NCI-H1105 (cell line): ENCODE measurements around the gene B3GNT3.

Source experiments
- DNase-seq: peaks from one replicate; lab custom pipeline; 2025; lab: John Stamatoyannopoulos, UW

The B3GNT3 gene, protein sequence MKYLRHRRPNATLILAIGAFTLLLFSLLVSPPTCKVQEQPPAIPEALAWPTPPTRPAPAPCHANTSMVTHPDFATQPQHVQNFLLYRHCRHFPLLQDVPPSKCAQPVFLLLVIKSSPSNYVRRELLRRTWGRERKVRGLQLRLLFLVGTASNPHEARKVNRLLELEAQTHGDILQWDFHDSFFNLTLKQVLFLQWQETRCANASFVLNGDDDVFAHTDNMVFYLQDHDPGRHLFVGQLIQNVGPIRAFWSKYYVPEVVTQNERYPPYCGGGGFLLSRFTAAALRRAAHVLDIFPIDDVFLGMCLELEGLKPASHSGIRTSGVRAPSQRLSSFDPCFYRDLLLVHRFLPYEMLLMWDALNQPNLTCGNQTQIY

DNA sequence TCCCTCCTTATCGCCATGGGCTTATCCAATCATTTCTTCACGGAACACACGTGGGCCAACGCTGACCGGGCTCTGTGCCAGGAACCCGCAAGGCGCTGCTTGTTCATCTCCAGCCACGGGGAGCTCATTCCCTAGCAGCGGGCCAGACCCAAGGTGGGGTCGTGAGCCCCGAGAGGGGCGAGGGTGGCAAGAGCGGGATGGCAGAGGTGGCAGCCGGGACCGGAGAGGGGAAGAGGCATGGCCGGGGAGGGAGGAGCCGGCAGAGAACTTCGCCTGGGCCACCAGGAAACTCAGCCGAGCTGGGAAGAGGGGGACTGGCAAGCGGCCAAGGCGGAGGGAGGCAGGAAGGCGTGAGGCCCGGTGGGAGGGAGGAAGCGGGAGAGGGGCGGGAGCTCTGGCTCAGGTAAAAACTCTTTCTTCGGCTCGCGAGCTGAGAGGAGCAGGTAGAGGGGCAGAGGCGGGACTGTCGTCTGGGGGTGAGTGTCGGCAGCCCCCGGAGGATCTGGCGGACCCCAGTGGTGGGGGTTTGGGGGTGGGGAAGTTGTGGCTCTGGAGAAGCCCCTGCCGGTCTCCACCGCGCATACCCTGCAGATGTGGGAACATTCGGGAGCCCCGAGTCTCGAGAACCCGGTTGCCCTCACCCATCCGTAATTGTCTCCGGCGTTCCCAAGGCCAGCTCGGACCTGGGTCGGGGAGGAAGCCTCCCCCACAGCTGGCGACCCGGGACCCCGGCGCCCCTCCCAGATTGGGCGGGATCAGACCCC lies at the start of gene B3GNT3:
Gene B3GNT3, plus strand, starts transcription at position 408 of the 764 bp plus-strand sequence. CDS start 12,670 bp downstream, outside the sequence.
- peak; percentile 59 for DNase-seq

GRCh38 chr19:17747205-17748098 lies 47.5 kb upstream of the B3GNT3 start:
- DNase-seq: peak; percentile 92

DNA sequence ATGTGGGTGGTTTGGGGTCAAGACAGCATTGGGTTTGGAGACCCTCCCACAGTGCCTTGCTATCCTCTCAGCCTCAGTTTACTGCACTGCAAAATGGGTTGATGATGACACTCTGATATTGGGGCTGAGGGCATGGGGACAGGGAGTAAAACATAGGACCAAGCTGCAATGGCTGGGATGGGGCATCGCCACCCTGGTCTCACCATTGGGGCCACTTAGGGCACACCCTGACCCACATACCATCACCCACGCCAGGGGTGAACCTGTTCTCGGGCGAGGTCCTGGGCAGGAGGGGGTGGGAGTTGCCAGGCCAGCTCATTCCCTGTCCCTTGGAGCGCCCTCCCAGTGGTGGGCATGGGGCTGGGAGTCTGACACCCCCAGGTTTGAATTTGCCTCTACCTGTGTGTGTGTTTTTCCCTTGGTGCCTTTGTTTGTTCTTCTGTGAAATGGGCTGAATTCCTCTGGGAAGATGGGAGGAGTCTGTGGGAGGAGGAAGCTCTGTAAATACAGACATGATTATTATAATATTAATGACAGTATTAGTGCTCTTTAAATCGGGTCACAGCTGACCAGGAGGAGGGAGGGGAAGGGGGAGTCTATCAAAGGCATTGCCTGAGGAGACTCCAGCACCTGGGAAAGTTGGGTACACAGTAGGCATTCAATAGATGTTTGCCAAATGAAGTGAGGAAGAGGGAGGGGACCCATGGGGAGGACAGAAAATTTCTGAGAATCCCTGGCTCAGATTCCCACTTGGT lies 45.9 kb upstream of the B3GNT3 start:
- no peak for DNase-seq

GRCh38 chr19:17749912-17750317 lies 45.0 kb upstream of the B3GNT3 start:
- DNase-seq: no peak

- no peak for DNase-seq
Observed at GRCh38 chr19:17751103-17751911, 43.6 kb upstream of the B3GNT3 start, which contains the start of gene FCHO1. FCHO1 (plus strand) TSS chr19:17751477; CDS start chr19:17755165, 3,688 bp downstream.

DNA sequence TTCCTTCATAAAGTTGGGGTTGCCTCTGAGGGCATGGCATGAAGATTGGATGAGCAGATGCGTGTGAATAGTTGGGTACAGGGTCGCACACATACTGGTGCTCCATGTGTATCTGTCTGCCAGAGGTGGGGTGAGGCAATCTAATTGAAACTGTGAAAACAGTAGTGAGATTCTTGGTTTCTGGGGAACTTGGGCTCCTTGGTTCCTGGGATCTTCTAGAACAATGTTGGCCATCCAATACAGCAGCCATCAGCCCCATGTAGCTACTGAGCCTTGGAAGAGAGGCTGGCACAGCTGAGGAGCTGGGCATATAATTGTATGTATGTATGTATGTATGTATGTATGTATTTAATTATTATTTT lies 43.0 kb upstream of the B3GNT3 start:
- DNase-seq: no peak

- DNase-seq: no peak
Observed at GRCh38 chr19:17752865-17753639, 41.9 kb upstream of the B3GNT3 start.

- DNase-seq: no peak
Observed at GRCh38 chr19:17753976-17754375, 41.0 kb upstream of the B3GNT3 start.

- no peak for DNase-seq
Observed at GRCh38 chr19:17754634-17755442, 40.1 kb upstream of the B3GNT3 start.

DNA sequence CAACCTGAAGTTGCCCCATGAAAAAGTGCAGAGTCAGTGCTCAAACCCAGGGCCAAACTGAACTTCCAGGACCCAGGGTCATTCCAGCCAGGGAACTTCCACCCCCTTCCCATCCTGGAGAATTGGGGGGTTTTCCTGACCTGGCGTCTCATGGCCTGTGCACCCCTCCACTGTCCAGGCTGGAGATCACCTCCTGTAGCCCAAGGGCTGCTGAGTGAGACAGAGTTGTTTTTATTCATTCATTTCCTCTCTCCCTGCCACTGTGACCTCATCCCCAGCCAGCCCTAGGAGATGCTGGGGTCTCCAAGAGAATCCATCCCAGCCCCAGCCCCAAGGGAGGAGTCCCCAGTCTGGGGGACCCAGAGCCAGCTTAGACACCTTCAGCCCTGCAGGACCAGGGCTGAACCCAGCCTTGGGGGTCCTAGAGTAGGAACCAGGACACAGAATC lies 39.5 kb upstream of the B3GNT3 start:
- no peak for DNase-seq

DNA sequence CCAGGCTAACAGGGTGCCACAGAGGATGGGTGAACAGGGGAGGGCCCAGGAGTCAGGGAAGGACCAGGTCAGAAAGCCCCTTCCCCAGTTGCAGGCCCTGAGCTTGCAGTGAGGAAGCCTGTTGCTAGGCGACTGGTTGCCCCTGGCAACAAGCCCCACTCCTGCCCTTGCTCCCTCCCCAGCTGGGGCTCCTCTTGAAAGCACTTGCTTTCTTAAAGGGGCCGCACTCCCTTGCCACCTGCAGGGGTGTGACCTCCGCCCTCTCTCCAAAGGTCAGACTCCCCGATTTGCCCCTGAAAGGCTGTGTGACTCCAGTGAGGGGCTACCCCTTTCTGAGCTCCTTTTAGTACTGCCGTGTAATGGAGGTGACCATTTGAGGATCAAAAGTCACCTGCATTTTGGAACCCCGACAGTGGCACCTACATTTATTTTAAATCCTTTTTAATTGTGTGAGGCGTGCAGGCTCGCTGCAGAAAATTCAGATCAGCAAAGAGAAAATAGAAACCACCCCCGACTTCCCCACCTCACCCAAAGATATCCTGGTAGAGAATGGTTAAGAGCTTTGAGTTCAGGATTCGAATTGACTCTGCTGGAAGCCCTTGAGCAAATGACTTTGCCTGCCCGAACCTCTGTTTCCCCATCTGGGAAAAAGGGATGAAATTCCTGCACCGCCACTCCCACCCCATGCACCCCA lies 38.8 kb upstream of the B3GNT3 start:
- DNase-seq: peak; percentile 87

GRCh38 chr19:17757125-17757524 lies 37.8 kb upstream of the B3GNT3 start:
- DNase-seq: peak; percentile 79

DNA sequence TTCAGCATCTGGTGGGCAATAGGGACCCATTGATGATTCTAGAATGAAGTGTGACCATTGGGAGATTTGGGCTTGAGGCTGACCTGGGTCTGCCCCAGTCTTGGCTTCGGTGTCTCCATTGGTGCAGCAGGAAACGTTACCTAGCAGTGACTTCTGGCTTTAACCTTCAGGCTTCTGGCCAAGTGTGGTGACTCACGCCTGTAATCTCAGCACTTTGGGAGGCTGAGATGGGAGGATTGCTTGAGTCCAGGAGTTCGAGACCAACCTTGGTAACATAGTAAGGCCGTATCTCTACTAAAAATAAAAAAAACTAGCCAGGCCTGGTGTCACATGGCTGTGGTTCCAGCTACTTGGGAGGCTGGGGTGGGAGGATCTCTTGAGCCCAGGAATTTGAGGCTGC lies 36.4 kb upstream of the B3GNT3 start:
- DNase-seq: no peak

DNA sequence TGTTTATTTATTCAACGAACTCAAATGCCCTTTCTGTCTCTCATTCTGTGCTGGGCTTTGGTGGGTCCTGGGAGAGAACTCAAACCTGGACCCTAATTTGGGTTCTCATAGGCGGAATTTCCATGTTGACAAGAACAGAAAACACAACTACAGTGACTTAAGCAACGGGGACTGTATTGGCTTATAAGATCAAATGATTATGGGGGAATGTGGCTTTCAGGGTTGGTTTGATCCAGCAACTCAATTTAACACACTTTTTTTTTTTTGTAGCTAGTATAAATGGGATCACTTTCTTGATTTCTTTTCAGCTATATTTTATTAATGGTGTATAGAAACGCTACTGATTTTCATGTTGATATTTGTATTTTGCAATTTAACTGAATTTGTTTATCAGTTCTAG lies 33.8 kb upstream of the B3GNT3 start:
- no peak for DNase-seq

GRCh38 chr19:17762505-17763229 lies 32.3 kb upstream of the B3GNT3 start:
- no peak for DNase-seq

DNA sequence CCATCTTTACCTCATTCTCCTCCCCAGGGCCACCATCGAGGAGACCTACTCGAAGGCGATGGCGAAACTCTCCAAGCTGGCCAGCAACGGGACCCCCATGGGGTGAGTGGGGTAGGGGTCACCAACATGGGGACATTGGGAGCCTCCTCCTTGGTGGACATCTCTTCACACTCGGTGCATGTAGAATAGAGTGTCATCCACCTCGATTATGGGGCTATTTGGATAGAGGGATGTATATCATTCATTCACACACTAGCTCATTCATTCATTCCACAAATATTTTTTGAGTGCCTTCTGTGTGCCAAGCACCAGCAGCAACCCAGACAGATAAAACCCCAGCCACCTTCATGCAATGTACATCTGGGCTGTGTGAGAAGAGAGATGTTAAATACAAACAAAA lies 30.6 kb upstream of the B3GNT3 start:
- no peak for DNase-seq

GRCh38 chr19:17765069-17765618 lies 29.8 kb upstream of the B3GNT3 start:
- no peak for DNase-seq
